Smooth muscle cell (in vitro differentiated cells): Measurements from ENCODE around the gene NAP1L1. TPM values are rescaled to one million over a fixed set of nuclear protein-coding genes. Genes with fewer than 3 reads are reported as not detected.

Source experiments
- DNase-seq: peaks from one replicate; lab custom pipeline; 2025; ENCODE audit not compliant: unreplicated experiment; lab: John Stamatoyannopoulos, UW
- H2AFZ ChIP-seq: fragments of 200-600 bp; sonication (generic); 2 replicates; pipeline ENCODE4 v1.6.0; 2016; ENCODE audit warnings: antibody characterized with exemption, low read depth, mild to moderate bottlenecking
- H3F3A ChIP-seq: fragments of 200-600 bp; sonication (generic); 2 replicates; pipeline ENCODE4 v1.6.0; 2017; ENCODE audit warnings: antibody characterized with exemption, low read depth
- H3K27ac ChIP-seq: fragments of 200-600 bp; sonication (generic); 2 replicates; pipeline ENCODE4 v1.5.1; 2016; ENCODE audit warnings: low read depth, mild to moderate bottlenecking
- H3K27me3 ChIP-seq: fragments of 200-600 bp; sonication (generic); 2 replicates; pipeline ENCODE4 v1.6.1; 2016; ENCODE audit warnings: low read depth, mild to moderate bottlenecking
- H3K36me3 ChIP-seq: fragments of 200-600 bp; sonication (generic); 2 replicates; pipeline ENCODE4 v1.5.1; 2016; ENCODE audit warnings: low read depth
- H3K4me1 ChIP-seq: fragments of 200-600 bp; sonication (generic); 2 replicates; pipeline ENCODE4 v1.5.1; 2016; ENCODE audit warnings: low read depth
- H3K4me2 ChIP-seq: fragments of 200-600 bp; sonication (generic); 2 replicates; pipeline ENCODE4 v1.6.0; 2016; ENCODE audit warnings: mild to moderate bottlenecking
- H3K4me3 ChIP-seq: fragments of 200-600 bp; sonication (generic); 2 replicates; pipeline ENCODE4 v1.5.1; 2016; ENCODE audit warnings: mild to moderate bottlenecking
- H3K79me2 ChIP-seq: fragments of 200-600 bp; sonication (generic); 2 replicates; pipeline ENCODE4 v1.6.0; 2016; ENCODE audit warnings: low read depth, mild to moderate bottlenecking
- H3K9ac ChIP-seq: fragments of 200-600 bp; sonication (generic); 2 replicates; pipeline ENCODE4 v1.6.0; 2016; ENCODE audit warnings: low read depth
- H3K9me3 ChIP-seq: fragments of 200-600 bp; sonication (generic); replicated peaks from 2 replicates; pipeline ENCODE4 v1.5.1; 2016; ENCODE audit warnings: low read depth
- H4K20me1 ChIP-seq: fragments of 200-600 bp; sonication (generic); 2 replicates; pipeline ENCODE4 v1.6.0; 2016; ENCODE audit warnings: low read depth
- whole genome bisulfite sequencing: methylation state at CpG from one replicate; pipeline ENCODE4 v1.1.7; 2016; ENCODE audit warnings: low lambda C conversion rate; 5-methylcytosine and 5-hydroxymethylcytosine counted together
- polyA plus RNA-seq: library from polyadenylated mRNA; unstranded; fragments of >200 nt; fragmentation: Nextera tagmentation; extraction: Ambion mirVana; gene quantifications from 2 replicates; pipeline ENCODE4 v1.2.1, GENCODE V29; 2016
- total RNA-seq: library from RNA; depleted of rRNA; stranded (reverse); fragments of >200 nt; gene quantifications from 2 replicates; pipeline ENCODE4 v1.2.3, GENCODE V29; 2014
- TF ChIP-seq, protein P1 (sequence below): fragments of 200-600 bp; sonication (generic); IDR thresholded peaks from 2 replicates; pipeline ENCODE4 v1.5.1; 2017; ENCODE audit warnings: borderline replicate concordance, mild to moderate bottlenecking, antibody characterized with exemption; ENCODE audit not compliant: insufficient read depth, poor library complexity, severe bottlenecking

The NAP1L1 gene
- total and polyA plus RNA-seq, 2 experiments from 2014 or later, result 110 to 221 TPM

DNA sequence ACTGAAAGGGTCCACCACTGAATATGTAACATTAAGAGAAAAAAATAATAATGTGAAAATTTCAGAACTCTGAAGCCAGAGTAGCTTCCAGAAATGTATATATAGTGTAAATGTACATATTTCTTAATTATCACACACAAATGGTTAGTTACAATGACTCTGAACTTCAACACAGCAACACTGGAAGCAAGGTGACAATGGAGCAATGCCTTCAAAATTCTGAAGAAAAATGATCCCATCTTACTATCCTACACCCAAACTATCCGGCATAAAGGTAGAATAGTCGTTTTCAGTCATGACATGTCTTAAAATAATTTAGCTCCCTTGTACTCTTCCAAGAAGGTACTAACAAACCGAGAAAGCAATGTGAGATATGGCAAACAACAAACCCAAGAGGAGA lies 11.9 kb downstream of the NAP1L1 start:
- Histone ChIP-seq H3K79me2 (peaks cover 100% of the 10 kb centered on the region), H3K9me3 (no peaks in the 10 kb centered on the region), H3K4me3 (no peak overlapping the region), H3F3A (peaks cover 12% of the 10 kb centered on the region), H3K27me3 (no peaks in the 10 kb centered on the region), H3K4me1 (peaks cover 8% of the 10 kb centered on the region), H2AFZ (no peak overlapping the region), H3K36me3 (peaks cover 22% of the 10 kb centered on the region), H3K27ac (no peak overlapping the region), H3K9ac (no peak overlapping the region), H4K20me1 (peaks cover 98% of the 10 kb centered on the region), H3K4me2 (no peak overlapping the region)
- TF ChIP-seq, protein P1, sequence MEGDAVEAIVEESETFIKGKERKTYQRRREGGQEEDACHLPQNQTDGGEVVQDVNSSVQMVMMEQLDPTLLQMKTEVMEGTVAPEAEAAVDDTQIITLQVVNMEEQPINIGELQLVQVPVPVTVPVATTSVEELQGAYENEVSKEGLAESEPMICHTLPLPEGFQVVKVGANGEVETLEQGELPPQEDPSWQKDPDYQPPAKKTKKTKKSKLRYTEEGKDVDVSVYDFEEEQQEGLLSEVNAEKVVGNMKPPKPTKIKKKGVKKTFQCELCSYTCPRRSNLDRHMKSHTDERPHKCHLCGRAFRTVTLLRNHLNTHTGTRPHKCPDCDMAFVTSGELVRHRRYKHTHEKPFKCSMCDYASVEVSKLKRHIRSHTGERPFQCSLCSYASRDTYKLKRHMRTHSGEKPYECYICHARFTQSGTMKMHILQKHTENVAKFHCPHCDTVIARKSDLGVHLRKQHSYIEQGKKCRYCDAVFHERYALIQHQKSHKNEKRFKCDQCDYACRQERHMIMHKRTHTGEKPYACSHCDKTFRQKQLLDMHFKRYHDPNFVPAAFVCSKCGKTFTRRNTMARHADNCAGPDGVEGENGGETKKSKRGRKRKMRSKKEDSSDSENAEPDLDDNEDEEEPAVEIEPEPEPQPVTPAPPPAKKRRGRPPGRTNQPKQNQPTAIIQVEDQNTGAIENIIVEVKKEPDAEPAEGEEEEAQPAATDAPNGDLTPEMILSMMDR, result no peak
- DNase-seq, result no peak
- WGBS, result 98% methylated on average over 3 of the region's 3 CpGs

DNA sequence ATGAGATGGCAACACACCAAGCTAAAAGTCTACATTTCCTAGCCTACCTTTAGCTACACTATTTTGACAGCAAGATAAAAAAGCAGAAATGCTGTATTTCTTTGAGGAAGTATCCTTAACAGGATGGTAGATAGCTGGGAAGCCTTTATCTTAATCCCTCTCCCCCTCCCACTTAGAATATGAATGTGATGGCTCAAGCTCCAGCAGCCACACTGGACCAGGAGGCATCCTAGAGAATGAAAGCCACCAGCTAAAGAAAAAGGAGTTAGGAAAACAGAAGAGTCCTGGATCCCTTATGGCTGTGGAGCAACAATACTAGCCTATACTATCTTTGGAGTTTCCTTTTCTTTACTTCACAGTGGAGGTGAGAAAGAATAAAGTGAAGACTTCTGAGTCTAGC lies 15.1 kb downstream of the NAP1L1 start:
- Histone ChIP-seq H3F3A (peaks cover 13% of the 10 kb centered on the region), H3K36me3 (peaks cover 51% of the 10 kb centered on the region), H3K79me2 (peaks cover 100% of the 10 kb centered on the region), H3K4me3 (no peak overlapping the region), H4K20me1 (peaks cover 85% of the 10 kb centered on the region), H3K9me3 (peaks cover 14% of the 10 kb centered on the region), H3K9ac (no peak overlapping the region), H3K4me2 (no peak overlapping the region), H3K27ac (peak overlapping the region; percentile 3), H3K4me1 (no peaks in the 10 kb centered on the region), H2AFZ (no peak overlapping the region), H3K27me3 (no peaks in the 10 kb centered on the region)
- TF ChIP-seq, protein P1, result no peak
- DNase-seq, result no peak

DNA sequence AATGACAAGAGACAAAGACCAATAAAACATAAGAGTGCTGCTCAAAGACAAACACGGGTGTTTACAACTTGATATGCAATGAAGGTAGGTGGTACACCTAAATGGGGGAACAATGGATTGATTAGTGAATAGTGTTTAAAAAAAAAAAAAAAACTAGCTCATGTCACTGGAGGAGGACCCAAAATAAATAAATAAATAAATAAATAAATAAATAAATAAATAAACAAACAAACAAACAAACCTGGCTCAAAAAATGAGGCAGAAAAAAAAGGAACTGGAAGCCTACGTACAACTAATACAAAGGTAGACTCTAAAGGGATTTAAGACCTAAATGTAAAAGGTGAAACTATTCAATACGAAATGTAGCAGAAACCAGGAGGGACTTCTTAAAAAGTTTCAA lies 18.6 kb downstream of the NAP1L1 start:
- peaks cover 85% of the 10 kb centered on the region for H4K20me1 ChIP-seq

DNA sequence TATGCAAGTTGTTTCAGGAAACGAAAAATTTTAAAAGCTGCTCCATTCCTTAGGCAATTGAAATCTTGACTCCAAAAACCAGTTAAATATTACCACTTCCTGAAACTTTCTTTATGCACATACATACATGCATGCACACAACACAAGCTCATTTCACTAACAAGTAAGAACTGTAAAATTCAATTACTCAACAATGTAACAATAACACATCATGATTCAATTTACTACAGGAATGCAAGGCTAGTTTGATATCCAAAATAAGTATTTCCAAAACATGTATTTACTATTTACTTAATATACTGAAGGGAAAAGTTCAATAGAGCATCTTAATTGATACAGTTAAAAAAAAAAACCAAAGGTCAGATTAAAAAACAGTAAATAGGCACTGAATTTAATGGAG lies 19.6 kb downstream of the NAP1L1 start:
- Histone ChIP-seq H4K20me1 (peaks cover 85% of the 10 kb centered on the region), H3F3A (peaks cover 13% of the 10 kb centered on the region), H3K9ac (no peak overlapping the region), H2AFZ (no peak overlapping the region), H3K4me2 (no peak overlapping the region), H3K4me1 (no peaks in the 10 kb centered on the region), H3K9me3 (peaks cover 14% of the 10 kb centered on the region), H3K27me3 (no peaks in the 10 kb centered on the region), H3K36me3 (peaks cover 47% of the 10 kb centered on the region), H3K4me3 (no peak overlapping the region), H3K27ac (no peak overlapping the region), H3K79me2 (peaks cover 100% of the 10 kb centered on the region)
- no peak for DNase-seq
- TF ChIP-seq, protein P1, result no peak
- 100% methylated on average over 1 of the region's 1 CpG for WGBS

More for the DNA sequence above, 18.6 kb downstream of the NAP1L1 start:
- Histone ChIP-seq H3F3A (peaks cover 13% of the 10 kb centered on the region), H3K4me3 (no peak overlapping the region), H3K9me3 (peaks cover 14% of the 10 kb centered on the region), H3K27ac (no peak overlapping the region), H3K4me1 (no peaks in the 10 kb centered on the region), H3K27me3 (no peaks in the 10 kb centered on the region), H3K4me2 (no peak overlapping the region), H2AFZ (no peak overlapping the region), H3K36me3 (peaks cover 51% of the 10 kb centered on the region), H3K79me2 (peaks cover 100% of the 10 kb centered on the region), H3K9ac (no peak overlapping the region)
- WGBS, result 99% methylated on average over 3 of the region's 3 CpGs
- TF ChIP-seq, protein P1, result no peak
- DNase-seq, result no peak
